IMR-90 (cell line): ENCODE results near the gene PITPNC1.
"Not testable (repeated sequence)": the region's sequence is repeated elsewhere in the genome, so short reads cannot be mapped to it uniquely, and the experiment has no call there.

Source experiments
- CEBPB ChIP-seq: IDR thresholded peaks from 2 replicates; pipeline ENCODE4 v1.6.1; 2012; ENCODE audit warnings: low read depth, low read length, improper control_type of control experiment
- CTCF ChIP-seq: conservative IDR thresholded peaks from 2 replicates; pipeline ENCODE4 v1.5.1; 2012; ENCODE audit warnings: mild to moderate bottlenecking, low read depth, low read length, improper control_type of control experiment
- ELK1 ChIP-seq: fragments of 150-350 bp; IDR thresholded peaks from 2 replicates; pipeline ENCODE4 v1.6.1; 2016; ENCODE audit warnings: low read depth, mild to moderate bottlenecking, low read length, moderate library complexity, borderline replicate concordance
- FOS ChIP-seq: fragments of 150-350 bp; IDR thresholded peaks from 2 replicates; pipeline ENCODE4 v1.6.1; 2016; ENCODE audit warnings: low read depth, low read length
- MAFK ChIP-seq: IDR thresholded peaks from 2 replicates; pipeline ENCODE4 v1.6.1; 2012; ENCODE audit warnings: low read depth, low read length, improper control_type of control experiment
- MAZ ChIP-seq: IDR thresholded peaks from 2 replicates; pipeline ENCODE4 v1.6.1; 2012; ENCODE audit warnings: low read depth, mild to moderate bottlenecking, low read length, improper control_type of control experiment, moderate library complexity, borderline replicate concordance
- MXI1 ChIP-seq: IDR thresholded peaks from 2 replicates; pipeline ENCODE4 v1.6.1; 2012; ENCODE audit warnings: low read depth, mild to moderate bottlenecking, low read length, moderate library complexity, borderline replicate concordance
- POLR2A ChIP-seq: IDR thresholded peaks from 2 replicates; pipeline ENCODE4 v1.6.1; 2012; ENCODE audit warnings: mild to moderate bottlenecking, low read depth, low read length
- RAD21 ChIP-seq: IDR thresholded peaks from 2 replicates; pipeline ENCODE4 v1.6.1; 2012; ENCODE audit warnings: low read length, improper control_type of control experiment
- RFX5 ChIP-seq: IDR thresholded peaks from 2 replicates; pipeline ENCODE4 v1.8.0; 2012; ENCODE audit warnings: low read depth, mild to moderate bottlenecking, low read length, moderate library complexity
- SMC3 ChIP-seq: fragments of 150-350 bp; IDR thresholded peaks from 2 replicates; pipeline ENCODE4 v1.6.1; 2016; ENCODE audit warnings: low read depth, mild to moderate bottlenecking, antibody characterized with exemption, low read length, moderate library complexity
- USF2 ChIP-seq: fragments of 150-350 bp; IDR thresholded peaks from 2 replicates; pipeline ENCODE4 v1.6.1; 2017; ENCODE audit warnings: mild to moderate bottlenecking, antibody characterized with exemption, low read length, low read depth

GRCh38 chr17:67630836-67631235 lies 253.8 kb downstream of the PITPNC1 start:
- not testable (repeated sequence) for TF ChIP-seq CTCF, POLR2A, ELK1, RFX5, MAZ, RAD21, MXI1, MAFK, CEBPB, SMC3, FOS, USF2
